NB4 (cell line): ENCODE results near the gene AP2M1.

Experiments used
- POLR2A ChIP-seq: IDR thresholded peaks from 2 replicates; pipeline ENCODE4 v1.6.1; 2011; ENCODE audit warnings: mild to moderate bottlenecking; ENCODE audit not compliant: insufficient read length; ENCODE audit errors: extremely low read depth
- TF ChIP-seq, protein P1 (sequence below): IDR thresholded peaks from 2 replicates; pipeline ENCODE4 v1.6.1; 2011; ENCODE audit warnings: low read depth, low read length

DNA sequence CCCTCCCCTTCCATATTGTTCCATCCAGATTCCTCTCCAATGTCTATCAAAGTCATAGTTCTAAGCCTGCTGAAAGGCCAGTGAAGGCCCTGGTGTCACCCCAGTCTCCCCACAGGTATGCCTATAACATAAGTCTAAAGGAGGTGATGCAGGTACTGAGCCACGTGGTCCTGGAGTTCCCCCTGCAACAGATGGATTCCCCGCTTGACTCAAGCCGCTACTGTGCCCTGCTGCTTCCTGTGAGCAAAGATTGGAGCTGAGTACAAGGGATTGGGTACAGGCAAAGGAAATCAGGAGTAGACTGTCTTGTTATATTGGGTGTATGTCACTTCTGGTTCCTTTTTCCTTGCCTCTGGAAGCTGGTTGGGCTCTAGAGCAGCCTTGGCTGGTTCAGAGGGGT is 31.3 kb upstream of the AP2M1 start:
- TF ChIP-seq, protein P1, sequence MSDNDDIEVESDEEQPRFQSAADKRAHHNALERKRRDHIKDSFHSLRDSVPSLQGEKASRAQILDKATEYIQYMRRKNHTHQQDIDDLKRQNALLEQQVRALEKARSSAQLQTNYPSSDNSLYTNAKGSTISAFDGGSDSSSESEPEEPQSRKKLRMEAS, result no peak
- no peak for TF ChIP-seq POLR2A
